Left renal cortex interstitium (tissue), 4 donors: ENCODE results near the gene GALNTL6. TPM values are rescaled to one million over a fixed set of nuclear protein-coding genes. Genes with fewer than 3 reads are reported as not detected.
"Not testable (repeated sequence)": the region's sequence is repeated elsewhere in the genome, so short reads cannot be mapped to it uniquely, and the experiment has no call there.

Experiments used
- DNase-seq, 4 donors: peaks; one replicate each; pipeline ENCODE4 v3.0.0-alpha.2; 2013; ENCODE audit warnings: low read depth in 4 of 4, low spot score in 2 of 4, missing footprints in 1 of 4
- polyA plus RNA-seq, 4 donors: library from polyadenylated mRNA; unstranded; fragments of 120-200 nt; gene quantifications; one replicate each; pipeline ENCODE4 v1.2.1, GENCODE V29; 2013; ENCODE audit not compliant: insufficient read length in 4 of 4

GALNTL6 gene
- polyA plus RNA-seq, 4 donors, result 0.46 to 3.3 (median 0.95) TPM

DNA sequence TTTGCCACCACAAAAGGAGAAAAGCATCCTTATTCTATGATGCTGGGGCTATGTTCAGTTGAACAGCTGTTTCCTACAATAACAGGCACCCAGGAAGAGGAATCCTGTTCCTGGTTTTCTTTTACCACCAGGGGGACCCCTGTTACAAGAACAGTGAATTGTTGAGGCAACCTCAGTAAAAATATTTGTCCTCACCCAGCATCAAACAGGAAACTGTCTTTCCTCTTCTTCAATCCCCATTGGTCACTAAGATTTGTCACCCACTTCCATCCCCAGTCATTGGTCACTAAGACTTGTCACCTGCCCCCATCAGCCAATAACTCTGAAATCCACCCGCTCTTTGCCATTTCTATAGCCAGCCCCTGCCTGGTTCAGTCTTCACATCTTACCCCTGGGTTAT lies 1211.9 kb downstream of the GALNTL6 start:
- no peak for DNase-seq

GRCh38 chr4:173037242-173037641 lies 1224.0 kb downstream of the GALNTL6 start:
- DNase-seq, result no peak

DNA sequence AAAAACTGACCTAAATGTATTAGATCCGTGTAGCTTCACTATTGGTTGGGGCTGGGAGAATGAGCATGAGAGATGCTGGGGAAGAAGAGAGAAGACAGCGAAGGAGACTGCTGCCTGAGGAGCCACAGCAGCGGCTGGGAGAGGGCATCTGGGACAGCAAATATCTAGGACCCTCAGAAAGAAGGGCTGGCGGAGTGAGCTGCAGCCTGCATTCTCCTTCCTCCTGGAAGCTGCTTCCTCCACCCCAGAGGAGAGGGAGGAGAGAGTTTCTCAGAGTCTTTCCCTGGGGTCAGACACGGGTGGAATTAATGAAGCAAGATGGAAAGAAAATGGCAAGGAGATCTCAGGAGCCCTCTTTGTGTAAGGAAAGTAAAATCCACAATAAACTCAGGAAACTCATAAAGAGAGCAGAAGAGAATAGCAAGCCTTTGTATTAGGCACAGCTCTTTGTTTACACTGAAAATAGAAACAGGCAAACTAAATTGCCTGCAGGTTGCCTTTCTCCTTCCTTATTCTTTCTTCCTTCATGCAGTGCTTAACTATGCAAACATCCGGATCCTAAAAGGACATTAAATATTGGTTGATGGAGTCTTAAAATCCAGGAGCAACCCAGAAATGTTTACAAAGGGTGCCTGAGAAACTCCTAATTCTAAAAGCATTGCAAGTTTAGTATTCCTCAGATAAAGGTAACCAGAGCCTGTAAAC lies 1225.1 kb downstream of the GALNTL6 start:
- no peak for DNase-seq

DNA sequence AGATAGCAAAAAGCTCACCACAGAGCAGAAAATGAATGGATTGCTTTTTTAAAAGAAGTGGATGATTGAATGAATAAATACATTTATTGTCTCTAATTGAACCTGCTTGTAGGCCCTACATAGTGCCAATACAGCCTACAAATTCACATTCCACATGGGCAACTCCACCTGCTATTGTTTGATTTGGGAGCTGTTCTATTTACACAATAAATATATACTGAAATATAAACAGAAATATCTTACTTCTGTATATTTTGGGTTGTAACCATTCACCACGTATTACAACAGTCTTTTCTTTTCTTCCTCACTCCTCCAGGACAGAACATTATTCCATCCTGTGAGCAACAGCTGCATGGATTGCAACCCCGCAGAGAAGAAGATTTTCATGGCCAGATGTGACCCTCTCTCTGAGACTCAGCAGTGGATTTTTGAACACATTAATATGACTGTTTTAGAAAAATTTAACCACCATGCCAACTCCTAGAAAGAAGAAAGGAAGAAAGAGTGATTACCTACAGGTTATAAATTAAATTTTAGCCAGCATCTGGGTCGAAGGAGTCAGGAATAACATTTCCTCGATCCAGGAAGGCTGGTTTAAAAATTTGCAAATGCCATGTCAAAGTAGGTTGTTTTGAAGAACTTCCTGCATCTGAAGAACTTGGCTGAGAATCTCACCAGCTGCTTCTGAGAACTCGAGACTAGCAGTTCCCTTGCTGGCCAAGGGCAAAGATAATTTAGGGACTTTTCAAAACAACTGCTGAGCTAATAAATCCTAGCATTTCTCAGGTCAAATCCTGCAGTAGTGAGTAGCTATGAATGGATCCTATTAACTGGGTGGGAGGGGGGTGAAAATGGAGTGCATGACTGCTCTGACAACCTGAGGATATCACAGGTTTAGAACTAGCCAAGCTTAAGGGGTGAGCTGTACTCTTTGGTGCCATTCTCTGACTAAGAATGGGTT lies 1226.7 kb downstream of the GALNTL6 start:
- no peak for DNase-seq

GRCh38 chr4:173041482-173041881 lies 1228.3 kb downstream of the GALNTL6 start:
- no peak for DNase-seq

- not testable (repeated sequence) for DNase-seq
Observed at GRCh38 chr4:173042139-173042538, 1228.9 kb downstream of the GALNTL6 start.

- no peak for DNase-seq
Observed at GRCh38 chr4:173044340-173044739, 1231.1 kb downstream of the GALNTL6 start.

- DNase-seq, result no peak
Observed at GRCh38 chr4:173045571-173045970, 1232.4 kb downstream of the GALNTL6 start.

GRCh38 chr4:173046144-173046543 lies 1232.9 kb downstream of the GALNTL6 start:
- DNase-seq, result no peak

GRCh38 chr4:173046818-173047217 lies 1233.6 kb downstream of the GALNTL6 start:
- DNase-seq, result peak in 3 of 4 donors; percentile 41 to 53 (median 49)

GRCh38 chr4:173051232-173051631 lies 1238.0 kb downstream of the GALNTL6 start:
- DNase-seq, result no peak

DNA sequence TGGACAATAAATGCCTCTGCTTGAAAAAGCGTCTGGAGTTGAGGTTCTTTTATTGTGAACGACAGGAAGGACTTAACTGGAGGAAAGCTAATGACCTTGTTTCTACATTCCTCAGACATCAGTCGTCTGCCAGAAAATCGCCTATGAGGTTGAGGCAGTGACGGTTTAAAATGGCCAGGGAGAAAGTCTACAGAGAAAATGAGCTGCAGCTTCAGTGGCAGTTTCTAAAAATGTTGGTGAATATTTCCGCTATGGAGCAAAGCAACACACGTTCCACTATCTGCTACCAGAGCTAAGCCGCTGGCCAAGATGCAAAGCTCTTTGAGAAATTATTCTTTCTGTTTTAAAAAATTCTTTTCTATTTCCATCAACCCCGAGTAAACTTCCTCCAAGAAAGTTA lies 1238.5 kb downstream of the GALNTL6 start:
- no peak for DNase-seq

GRCh38 chr4:173052439-173052838 lies 1239.2 kb downstream of the GALNTL6 start:
- DNase-seq, result no peak

DNA sequence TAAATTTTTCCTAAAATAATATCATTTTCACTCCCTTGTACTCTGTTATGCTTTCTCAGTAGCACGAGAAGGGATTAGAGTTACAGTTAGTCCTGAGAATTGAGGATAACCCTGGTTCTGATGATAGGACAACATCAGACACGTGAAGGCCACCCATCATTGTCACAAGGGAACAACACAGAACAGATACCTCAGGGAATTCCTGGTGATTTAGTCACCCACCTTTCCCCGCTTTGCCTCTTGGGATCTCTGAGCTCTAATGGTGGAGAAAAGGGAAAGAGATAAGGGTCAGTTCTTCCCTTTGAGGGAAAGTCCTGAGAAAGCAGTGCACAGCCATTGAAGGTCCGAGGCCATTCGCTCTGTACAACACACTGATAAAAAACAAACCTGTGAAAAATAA lies 1243.1 kb downstream of the GALNTL6 start:
- no peak for DNase-seq

DNA sequence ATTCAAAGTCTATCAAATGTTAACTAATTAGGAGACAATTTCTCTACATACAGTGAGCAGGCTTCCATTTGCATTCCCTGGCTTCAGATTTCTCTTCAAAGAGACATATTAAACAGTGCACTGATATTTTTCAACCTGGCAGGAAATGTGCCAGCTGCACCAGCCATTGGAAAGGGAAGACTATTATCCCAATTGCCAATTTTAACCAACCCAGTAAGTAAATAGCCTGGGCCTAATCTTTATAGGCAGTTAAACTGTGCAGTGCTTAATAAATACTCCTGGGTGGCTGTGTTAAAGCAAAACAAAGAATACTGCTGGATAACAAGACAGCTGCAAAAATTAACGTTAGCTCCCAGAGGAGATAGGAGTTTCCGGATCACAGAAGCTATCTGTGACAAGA lies 1243.5 kb downstream of the GALNTL6 start:
- DNase-seq, result no peak

GRCh38 chr4:173057442-173057841 lies 1244.2 kb downstream of the GALNTL6 start:
- DNase-seq, result no peak

GRCh38 chr4:173057901-173058300 lies 1244.7 kb downstream of the GALNTL6 start:
- DNase-seq, result no peak

GRCh38 chr4:173061160-173061559 lies 1248.0 kb downstream of the GALNTL6 start:
- no peak for DNase-seq

DNA sequence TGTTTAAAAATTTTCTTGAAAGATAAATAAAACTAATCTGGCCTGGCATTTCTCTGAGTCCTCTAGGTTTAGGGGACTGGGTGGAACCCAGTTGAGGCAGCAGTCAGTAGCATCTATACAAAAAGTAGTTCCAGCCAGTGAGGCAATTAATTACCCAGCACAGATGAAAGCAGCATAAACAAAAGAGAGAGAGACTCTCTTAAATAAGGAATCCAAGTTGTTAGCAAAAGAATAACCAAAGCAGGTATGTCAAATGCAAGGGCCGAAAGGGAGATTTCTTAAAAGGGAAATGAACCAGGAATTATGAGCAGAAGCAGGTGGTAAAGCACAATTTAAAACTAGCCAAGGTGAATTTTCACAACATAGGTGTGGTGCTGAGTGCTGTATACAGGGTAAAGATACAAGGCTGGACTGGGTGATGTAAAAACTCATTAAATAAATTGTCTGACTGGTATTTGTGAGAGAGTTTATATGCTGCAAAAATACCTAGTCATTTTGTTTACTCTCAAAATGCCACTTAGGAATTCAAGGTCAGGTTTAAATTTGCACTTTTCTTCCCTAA lies 1260.8 kb downstream of the GALNTL6 start:
- DNase-seq, result no peak

DNA sequence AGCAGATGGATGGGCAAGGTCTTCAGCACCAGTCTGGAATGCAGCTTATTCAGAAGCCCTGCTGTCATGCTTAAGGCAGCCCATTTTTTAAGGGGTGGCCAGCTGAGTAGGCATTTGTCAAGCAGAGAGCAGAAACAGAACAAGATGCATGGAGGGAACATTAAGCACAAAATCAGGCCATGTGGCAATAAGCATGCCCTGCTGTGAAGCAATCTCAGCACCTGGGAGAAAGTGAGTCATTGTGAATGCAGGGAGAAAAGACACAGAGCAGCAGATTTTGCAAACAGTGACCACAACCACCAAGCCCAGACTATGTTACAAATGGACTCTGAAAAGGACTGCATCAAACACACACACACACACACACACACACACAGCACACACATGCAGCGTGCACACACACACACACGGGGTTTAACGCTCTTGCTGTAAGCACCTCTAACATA lies 1261.3 kb downstream of the GALNTL6 start:
- DNase-seq, result no peak

GRCh38 chr4:173076903-173077634 lies 1263.9 kb downstream of the GALNTL6 start:
- no peak for DNase-seq
